Measurements from ENCODE around the gene TXNDC16.
A peak's percentile ranks its signal among the peaks of the same experiment; 100 is the strongest.
"Not testable (repeated sequence)": the region's sequence is repeated elsewhere in the genome, so short reads cannot be mapped to it uniquely, and the experiment has no call there.

Gene TXNDC16

GRCh38 chr14:52513249-52513648, 39.1 kb downstream of the TXNDC16 start:
- TF ChIP-seq, protein P1, sequence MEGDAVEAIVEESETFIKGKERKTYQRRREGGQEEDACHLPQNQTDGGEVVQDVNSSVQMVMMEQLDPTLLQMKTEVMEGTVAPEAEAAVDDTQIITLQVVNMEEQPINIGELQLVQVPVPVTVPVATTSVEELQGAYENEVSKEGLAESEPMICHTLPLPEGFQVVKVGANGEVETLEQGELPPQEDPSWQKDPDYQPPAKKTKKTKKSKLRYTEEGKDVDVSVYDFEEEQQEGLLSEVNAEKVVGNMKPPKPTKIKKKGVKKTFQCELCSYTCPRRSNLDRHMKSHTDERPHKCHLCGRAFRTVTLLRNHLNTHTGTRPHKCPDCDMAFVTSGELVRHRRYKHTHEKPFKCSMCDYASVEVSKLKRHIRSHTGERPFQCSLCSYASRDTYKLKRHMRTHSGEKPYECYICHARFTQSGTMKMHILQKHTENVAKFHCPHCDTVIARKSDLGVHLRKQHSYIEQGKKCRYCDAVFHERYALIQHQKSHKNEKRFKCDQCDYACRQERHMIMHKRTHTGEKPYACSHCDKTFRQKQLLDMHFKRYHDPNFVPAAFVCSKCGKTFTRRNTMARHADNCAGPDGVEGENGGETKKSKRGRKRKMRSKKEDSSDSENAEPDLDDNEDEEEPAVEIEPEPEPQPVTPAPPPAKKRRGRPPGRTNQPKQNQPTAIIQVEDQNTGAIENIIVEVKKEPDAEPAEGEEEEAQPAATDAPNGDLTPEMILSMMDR (IDR thresholded peaks at IDR 0.05; ENCODE audit: insufficient read depth, missing control alignments), result no peak
- FAIRE-seq (peak; percentile 16), DNase-seq (ENCODE audit: insufficient read length, low spot score) (no peak)

GRCh38 chr14:52494444-52494843, 57.9 kb downstream of the TXNDC16 start:
- FAIRE-seq (no peak), DNase-seq (ENCODE audit: insufficient read length, low spot score) (no peak)
- TF ChIP-seq, protein P1 (IDR thresholded peaks at IDR 0.05; ENCODE audit: insufficient read depth, missing control alignments), result no peak

DNA sequence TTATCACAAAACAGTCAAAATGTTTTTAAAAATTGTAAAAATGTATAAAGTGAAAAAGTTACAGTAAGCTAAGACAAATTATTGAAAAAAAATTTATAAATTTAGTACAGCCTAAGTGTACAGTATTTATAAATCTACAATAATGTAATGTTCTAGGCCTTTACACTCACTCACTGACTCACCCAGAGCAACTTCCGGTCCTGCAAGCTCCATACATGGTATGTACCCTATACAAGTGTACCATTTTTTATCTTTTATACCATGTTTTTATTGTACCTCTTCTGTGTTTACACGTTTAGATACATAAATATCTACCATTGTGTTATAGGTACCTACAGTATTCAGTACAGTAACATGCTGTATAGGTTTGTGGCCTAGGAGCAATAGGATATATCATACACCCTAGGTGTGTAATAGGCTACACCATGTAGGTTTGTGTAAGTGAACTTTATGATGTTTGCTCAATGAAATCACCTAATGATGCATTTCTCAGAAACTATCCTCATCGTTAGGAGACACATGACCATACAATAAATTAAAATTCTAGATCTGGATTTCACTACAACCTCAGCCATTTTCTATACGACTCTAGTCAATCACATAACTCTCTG, 66.8 kb downstream of the TXNDC16 start:
- no peak for DNase-seq (ENCODE audit: insufficient read length, low spot score)
- TF ChIP-seq, protein P1 (IDR thresholded peaks at IDR 0.05; ENCODE audit: insufficient read depth, missing control alignments), result no peak
- FAIRE-seq, result peak; percentile 29

DNA sequence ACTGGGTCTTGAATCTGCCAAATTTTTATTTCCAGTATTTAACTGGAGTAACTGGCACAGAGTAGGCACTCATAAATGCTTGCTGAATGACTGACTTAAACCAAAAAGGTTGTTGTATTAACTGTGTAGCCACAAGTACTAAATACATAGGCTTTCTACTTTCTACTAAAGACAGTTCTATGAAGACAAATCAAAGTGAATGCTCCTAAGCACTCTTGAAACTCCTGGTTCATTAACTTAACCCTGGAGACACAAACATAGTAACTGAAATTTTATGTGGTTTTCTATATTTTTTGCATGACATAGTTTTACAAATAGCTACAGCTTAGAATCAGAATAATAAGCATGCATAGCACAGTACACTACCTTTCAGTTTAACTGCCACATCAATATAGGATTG, 70.4 kb downstream of the TXNDC16 start:
- TF ChIP-seq, protein P1 (IDR thresholded peaks at IDR 0.05; ENCODE audit: insufficient read depth, missing control alignments), result no peak
- FAIRE-seq (no peak), DNase-seq (ENCODE audit: insufficient read length, low spot score) (no peak)

DNA sequence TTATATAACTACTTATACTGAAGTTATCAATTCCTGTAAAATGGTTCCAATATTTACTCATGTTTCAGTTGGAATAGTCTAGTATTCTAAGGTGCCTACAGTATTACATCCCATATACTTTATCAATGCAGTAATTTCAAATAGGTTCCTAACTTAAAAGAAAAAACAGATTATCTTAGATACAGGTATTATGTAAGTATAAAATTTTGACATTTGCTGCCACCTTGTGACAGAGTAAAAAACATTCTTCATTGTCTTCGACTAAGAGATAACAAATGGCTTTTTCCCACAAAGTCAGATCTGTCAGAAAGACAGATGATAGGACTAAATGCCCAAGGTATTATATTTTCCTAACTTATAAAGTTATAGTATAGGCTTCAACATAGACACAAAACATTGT, 78.7 kb downstream of the TXNDC16 start:
- TF ChIP-seq, protein P1 (IDR thresholded peaks at IDR 0.05; ENCODE audit: insufficient read depth, missing control alignments), result peak; percentile 52
- DNase-seq (ENCODE audit: insufficient read length, low spot score) (no peak), FAIRE-seq (no peak)

- TF ChIP-seq, protein P1 (IDR thresholded peaks at IDR 0.05; ENCODE audit: insufficient read depth, missing control alignments), result no peak
- no peak for DNase-seq (ENCODE audit: insufficient read length, low spot score)
- no peak for FAIRE-seq
These were observed 79.6 kb downstream of the TXNDC16 start for GRCh38 chr14:52472728-52473127.

DNA sequence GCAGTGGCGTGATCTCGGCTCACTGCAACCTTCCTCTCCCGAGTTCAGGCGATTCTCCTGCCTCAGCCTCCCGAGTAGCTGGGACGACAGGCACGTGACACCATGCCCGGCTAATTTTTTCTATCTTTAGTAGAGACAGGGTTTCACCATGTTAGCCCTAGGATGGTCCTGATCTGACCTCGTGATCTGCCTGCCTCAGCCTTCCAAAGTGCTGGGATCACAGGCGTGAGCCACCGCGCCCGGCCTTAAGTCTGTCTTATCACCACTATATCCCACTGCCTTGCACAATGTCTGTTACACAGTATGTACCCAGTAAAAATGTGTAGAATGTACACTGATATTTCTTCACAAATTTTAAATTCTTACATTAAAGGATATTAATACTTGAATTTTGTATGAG, 80.1 kb downstream of the TXNDC16 start:
- FAIRE-seq; DNase-seq (ENCODE audit: insufficient read length, low spot score): not testable (repeated sequence)
